BLaER1 (cell line): ENCODE measurements around the gene POLR2J.
A peak's percentile ranks its signal among the peaks of the same experiment; 100 is the strongest.

ENCODE experiments used
- H3K27ac ChIP-seq: shearing (Covaris generic); formaldehyde crosslinking; 2 replicates; pipeline ENCODE4 v1.8.1; 2022
- H3K27me3 ChIP-seq: shearing (Covaris generic); formaldehyde crosslinking; 2 replicates; pipeline ENCODE4 v1.8.1; 2022
- H3K36me3 ChIP-seq: shearing (Covaris generic); formaldehyde crosslinking; 2 replicates; pipeline ENCODE4 v1.8.1; 2022
- H3K4me1 ChIP-seq: shearing (Covaris generic); formaldehyde crosslinking; 2 replicates; pipeline ENCODE4 v1.8.1; 2022
- H3K4me2 ChIP-seq: shearing (Covaris generic); formaldehyde crosslinking; 2 replicates; pipeline ENCODE4 v1.8.1; 2022
- H3K4me3 ChIP-seq: shearing (Covaris generic); formaldehyde crosslinking; 2 replicates; pipeline ENCODE4 v1.8.1; 2022
- H3K9ac ChIP-seq: shearing (Covaris generic); formaldehyde crosslinking; 2 replicates; pipeline ENCODE4 v1.8.1; 2022
- H3K9me3 ChIP-seq: shearing (Covaris generic); formaldehyde crosslinking; 2 replicates; pipeline ENCODE4 v1.8.1; 2022
- H4K20me1 ChIP-seq: shearing (Covaris generic); formaldehyde crosslinking; 2 replicates; pipeline ENCODE4 v1.8.1; 2022
- Cebpa-rat ChIP-seq: shearing (Covaris generic); IDR thresholded peaks from 2 replicates; pipeline ENCODE4 v1.8.1; 2022

The POLR2J gene

DNA sequence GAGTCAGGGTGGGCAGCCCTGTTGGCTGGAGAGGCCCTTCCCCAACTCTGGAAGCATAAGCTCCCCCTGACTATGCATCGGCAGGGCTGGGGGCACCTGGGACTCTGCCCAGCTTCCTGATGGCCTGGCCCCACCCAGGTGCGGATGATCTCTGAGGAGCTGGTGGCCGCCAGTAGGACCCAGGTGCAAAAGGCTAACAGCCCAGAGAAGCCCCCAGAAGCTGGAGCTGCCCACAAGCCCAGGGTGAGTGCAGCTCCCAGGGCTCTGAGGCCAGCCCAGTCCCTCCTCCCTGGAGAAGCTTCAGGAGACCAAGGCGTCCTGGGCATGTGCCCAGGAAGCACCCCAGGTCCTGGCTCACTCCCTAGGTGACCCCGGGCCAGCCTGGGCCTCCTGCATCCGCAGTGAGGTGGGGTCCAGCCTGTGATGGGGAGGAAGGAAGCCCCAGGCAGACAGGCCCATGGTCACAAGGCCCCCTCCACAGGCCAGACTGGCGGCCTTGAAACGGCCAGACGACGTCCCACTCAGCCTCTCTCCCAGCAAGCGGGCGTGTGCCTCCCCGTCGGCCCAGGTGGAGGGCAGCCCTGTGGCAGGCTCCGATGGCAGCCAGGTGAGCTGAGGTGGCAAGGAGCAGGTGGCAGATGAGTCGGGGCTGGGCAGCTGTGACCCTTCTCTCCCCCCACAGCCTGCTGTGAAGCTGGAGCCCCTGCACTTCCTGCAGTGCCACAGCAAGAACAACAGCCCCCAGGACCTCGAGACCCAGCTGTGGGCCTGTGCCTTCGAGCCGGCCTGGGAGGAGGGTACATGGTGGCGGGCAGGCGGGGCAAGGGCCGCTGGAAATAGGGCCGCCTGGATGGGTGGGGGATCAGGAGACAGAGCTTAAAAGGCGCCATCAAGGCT lies 10.9 kb downstream of the POLR2J start:
- Histone ChIP-seq H3K4me1 (peaks cover 65% of the 10 kb centered on the region), H3K9me3 (no peaks in the 10 kb centered on the region), H3K27me3 (no peaks in the 10 kb centered on the region), H3K9ac (peak overlapping the region; percentile 61; the same call in 1 of the 2 replicates), H3K27ac (peak overlapping the region; percentile 53), H4K20me1 (peaks cover 46% of the 10 kb centered on the region), H3K4me3 (no peak overlapping the region), H3K4me2 (peak overlapping the region; percentile 62), H3K36me3 (peaks cover 57% of the 10 kb centered on the region)
- no peak for TF ChIP-seq Cebpa-rat

DNA sequence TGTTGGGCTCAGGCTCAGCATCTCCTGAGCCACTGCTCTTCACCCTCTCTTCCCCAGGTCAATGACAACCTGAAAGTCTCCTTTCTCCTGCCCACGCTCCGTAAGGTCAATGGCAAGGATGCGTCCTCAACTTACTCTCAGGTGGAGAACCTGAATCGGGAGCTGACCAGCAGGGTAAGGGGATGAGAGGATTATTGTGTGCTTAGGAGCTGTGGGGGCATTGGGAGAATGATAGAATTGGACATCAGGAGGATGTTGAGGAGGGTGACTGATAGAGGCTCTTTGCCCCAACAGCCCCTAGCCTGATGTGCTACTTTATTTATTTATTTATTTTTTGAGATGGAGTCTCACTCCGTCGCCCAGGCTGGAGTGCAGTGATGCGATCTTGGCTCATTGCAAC lies 12.6 kb downstream of the POLR2J start:
- Histone ChIP-seq H3K36me3 (peaks cover 46% of the 10 kb centered on the region), H4K20me1 (peaks cover 29% of the 10 kb centered on the region; the same call in 1 of the 2 replicates), H3K4me3 (peak overlapping the region; percentile 87), H3K9ac (peak overlapping the region; percentile 95), H3K4me2 (peak overlapping the region; percentile 92), H3K27ac (no peak overlapping the region), H3K4me1 (peaks cover 68% of the 10 kb centered on the region), H3K27me3 (no peaks in the 10 kb centered on the region), H3K9me3 (no peaks in the 10 kb centered on the region)
- no peak for TF ChIP-seq Cebpa-rat

GRCh38 chr7:102464577-102465280 lies 14.0 kb downstream of the POLR2J start, which contains the start of the genes ALKBH4 and LRWD1:
Gene ALKBH4 (minus strand): TSS chr7:102464863. CDS start chr7:102464836, 27 bp downstream.
Gene LRWD1 (plus strand): TSS chr7:102464984. CDS start chr7:102465081, 97 bp downstream.
- peak within 1 kb of the TSS; percentile 86 for H3K27ac ChIP-seq

DNA sequence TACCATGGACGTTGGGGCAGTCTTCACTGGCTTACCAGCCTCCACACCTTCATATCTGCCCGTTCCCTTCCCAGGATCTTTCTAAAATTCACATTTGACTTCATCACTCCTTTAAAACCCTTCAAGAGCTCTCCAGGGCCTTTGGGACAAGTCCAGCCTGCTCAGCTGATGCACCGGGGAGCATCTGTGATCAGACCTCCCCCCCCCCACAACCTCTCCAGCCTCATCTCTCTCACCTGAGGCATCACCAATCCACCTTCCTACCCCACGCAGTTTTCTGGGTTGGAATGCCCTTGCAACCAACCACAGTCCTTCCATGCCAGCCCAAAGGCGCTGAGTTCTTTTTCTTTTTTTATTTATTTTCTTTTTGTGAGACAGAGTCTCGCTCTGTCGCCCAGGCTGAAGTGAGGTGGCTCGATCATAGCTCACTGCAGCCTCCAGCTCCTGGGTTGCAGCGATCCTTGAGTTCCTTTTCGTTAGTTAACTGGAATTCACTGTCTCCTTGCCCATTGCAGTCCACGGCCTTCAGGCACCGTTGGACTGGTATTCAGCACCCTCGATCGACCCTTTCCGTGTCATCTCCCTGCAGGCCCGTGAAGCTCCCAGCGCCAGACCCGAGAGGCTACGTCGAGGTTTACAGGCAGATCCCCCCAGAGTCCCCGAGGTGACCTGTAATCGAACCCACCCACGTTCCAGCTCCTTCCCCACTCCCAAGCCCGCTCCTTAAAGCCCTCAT lies 14.7 kb downstream of the POLR2J start:
- Histone ChIP-seq H3K27ac (peak overlapping the region; percentile 86), H4K20me1 (peaks cover 29% of the 10 kb centered on the region; the same call in 1 of the 2 replicates), H3K4me3 (peak overlapping the region; percentile 87), H3K36me3 (peaks cover 42% of the 10 kb centered on the region), H3K27me3 (no peaks in the 10 kb centered on the region), H3K9ac (peak overlapping the region; percentile 95), H3K4me2 (peak overlapping the region; percentile 92), H3K4me1 (peaks cover 69% of the 10 kb centered on the region), H3K9me3 (no peaks in the 10 kb centered on the region)
- TF ChIP-seq Cebpa-rat, result no peak

More at GRCh38 chr7:102464577-102465280, 14.0 kb downstream of the POLR2J start, which contains the start of the genes ALKBH4 and LRWD1:
- Histone ChIP-seq H3K4me1 (peaks cover 73% of the 10 kb centered on the region), H3K9ac (peak within 1 kb of the TSS; percentile 95), H3K4me3 (peak within 1 kb of the TSS; percentile 87), H3K27me3 (no peaks in the 10 kb centered on the region), H3K4me2 (peak within 1 kb of the TSS; percentile 92), H4K20me1 (peaks cover 29% of the 10 kb centered on the region; the same call in 1 of the 2 replicates), H3K9me3 (no peaks in the 10 kb centered on the region), H3K36me3 (peaks cover 42% of the 10 kb centered on the region)
- TF ChIP-seq Cebpa-rat, result no peak

GRCh38 chr7:102460467-102460866 lies 18.3 kb downstream of the POLR2J start:
- no peak overlapping the region for H3K4me2 ChIP-seq
- H3K9me3 ChIP-seq, result no peaks in the 10 kb centered on the region
- peaks cover 12% of the 10 kb centered on the region for H4K20me1 ChIP-seq
- no peak for TF ChIP-seq Cebpa-rat
- H3K36me3 ChIP-seq, result peaks cover 55% of the 10 kb centered on the region
- H3K4me1 ChIP-seq, result peaks cover 46% of the 10 kb centered on the region
- 0 out of 2 replicates have a peak overlapping the region, but pooled peaks have one; percentile 19 for H3K27ac ChIP-seq
- no peak overlapping the region for H3K9ac ChIP-seq
- no peaks in the 10 kb centered on the region for H3K27me3 ChIP-seq
- H3K4me3 ChIP-seq, result no peak overlapping the region

GRCh38 chr7:102459221-102459844 lies 19.4 kb downstream of the POLR2J start:
- H3K27ac ChIP-seq, result no peak overlapping the region
- H3K9ac ChIP-seq, result no peak overlapping the region
- H3K27me3 ChIP-seq, result no peaks in the 10 kb centered on the region
- peaks cover 54% of the 10 kb centered on the region for H3K4me1 ChIP-seq
- H3K4me3 ChIP-seq, result no peak overlapping the region
- no peak for TF ChIP-seq Cebpa-rat
- peaks cover 22% of the 10 kb centered on the region for H4K20me1 ChIP-seq
- H3K4me2 ChIP-seq, result no peak overlapping the region
- no peaks in the 10 kb centered on the region for H3K9me3 ChIP-seq
- peaks cover 55% of the 10 kb centered on the region for H3K36me3 ChIP-seq

GRCh38 chr7:102457352-102457924 lies 21.3 kb downstream of the POLR2J start:
- no peak overlapping the region for H3K27ac ChIP-seq
- no peak overlapping the region for H3K4me2 ChIP-seq
- no peaks in the 10 kb centered on the region for H3K27me3 ChIP-seq
- no peak overlapping the region for H3K9ac ChIP-seq
- peaks cover 52% of the 10 kb centered on the region for H3K4me1 ChIP-seq
- peaks cover 60% of the 10 kb centered on the region for H3K36me3 ChIP-seq
- no peak overlapping the region for H3K4me3 ChIP-seq
- H4K20me1 ChIP-seq, result peaks cover 22% of the 10 kb centered on the region
- TF ChIP-seq Cebpa-rat, result no peak
- H3K9me3 ChIP-seq, result no peaks in the 10 kb centered on the region

GRCh38 chr7:102456327-102456726 lies 22.4 kb downstream of the POLR2J start:
- H3K36me3 ChIP-seq, result peaks cover 61% of the 10 kb centered on the region
- peaks cover 29% of the 10 kb centered on the region for H4K20me1 ChIP-seq

More at GRCh38 chr7:102456327-102456726, 22.4 kb downstream of the POLR2J start:
- H3K4me1 ChIP-seq, result peaks cover 55% of the 10 kb centered on the region
- peak overlapping the region; percentile 64 for H3K4me2 ChIP-seq
- H3K9ac ChIP-seq, result peak overlapping the region; percentile 36; the same call in 1 of the 2 replicates
- no peak for TF ChIP-seq Cebpa-rat
- H3K9me3 ChIP-seq, result no peaks in the 10 kb centered on the region
- H3K27ac ChIP-seq, result 0 out of 2 replicates have a peak overlapping the region, but pooled peaks have one; percentile 78
- H3K27me3 ChIP-seq, result no peaks in the 10 kb centered on the region
- 0 out of 2 replicates have a peak overlapping the region, but pooled peaks have one; percentile 2 for H3K4me3 ChIP-seq
